HepG2 (cell line): ENCODE data around the gene TMEM80. TPM values are rescaled to one million over a fixed set of nuclear protein-coding genes. Genes with fewer than 3 reads are reported as not detected.

Experiments used
- ATAC-seq: fragments of 200-7000 bp; cut with Tn5 transposase; 3 replicates; pipeline ENCODE4 v1.9.1; 2020; ENCODE audit warnings: mild to moderate bottlenecking, moderate library complexity
- BruUV-seq: library from RNA; stranded (reverse); fragments of 400-500 nt; replicated peaks from 2 replicates; lab custom pipeline; 2021; lab: Mats Ljungman, UMichigan
- CTCF ChIA-PET: fragments of 300-600 bp; formaldehyde crosslinking; extraction: SDS; loops from one replicate; lab custom pipeline; 2021; ENCODE audit warnings: low total read pairs, inconsistent platforms, low intra/inter-chr PET ratio; lab: Yijun Ruan, JAX
- POLR2A ChIA-PET: fragments of 350-600 bp; sonication (Branson Sonifier 250); formaldehyde crosslinking; loops from one replicate; lab custom pipeline; 2020; ENCODE audit warnings: antibody characterized with exemption, inconsistent platforms; lab: Yijun Ruan, JAX
- DNase-seq: peaks from one replicate; pipeline ENCODE4 v3.0.0-alpha.2; 2015; ENCODE audit warnings: low spot score
- FAIRE-seq: peaks from 3 replicates; lab custom pipeline; 2011; peaks lifted over from hg19 to GRCh38; lab: Jason Lieb, UNC
- H2AFZ ChIP-seq: one replicate; pipeline ENCODE4 v1.6.1; 2011; ENCODE audit warnings: low read length, inconsistent platforms
- H3K27ac ChIP-seq: fragments of 300-600 bp; 3 replicates; pipeline ENCODE4 v1.8.0; 2011; ENCODE audit warnings: mixed run types, mild to moderate bottlenecking, mixed read lengths, low read length, inconsistent platforms; ENCODE audit not compliant: insufficient read depth; ENCODE audit errors: extremely low read length
- H3K27me3 ChIP-seq, 2 experiments: fragments of 200-600 bp in 1 of 2; 2 replicates in 1 of 2; 3 replicates in 1 of 2; pipeline versions ENCODE4 v1.6.0 to v1.8.0; 2011; ENCODE audit warnings: low read length in 2 of 2, mild to moderate bottlenecking in 2 of 2, moderate library complexity in 2 of 2, inconsistent platforms in 1 of 2; ENCODE audit not compliant: insufficient read depth in 2 of 2, control insufficient read depth in 1 of 2
- H3K36me3 ChIP-seq, 2 experiments: fragments of 200-600 bp in 1 of 2; replicated peaks in 1 of 2; 2 replicates in 1 of 2; 3 replicates in 1 of 2; pipeline versions ENCODE4 v1.5.1 to v1.8.0; 2011; ENCODE audit warnings: low read length in 2 of 2, inconsistent platforms in 1 of 2; ENCODE audit not compliant: insufficient read depth in 2 of 2, control insufficient read depth in 1 of 2
- H3K4me1 ChIP-seq: 2 replicates; pipeline ENCODE4 v1.5.1; 2012; ENCODE audit warnings: low read length, inconsistent platforms; ENCODE audit not compliant: insufficient read depth
- H3K4me2 ChIP-seq: 2 replicates; pipeline ENCODE4 v1.6.0; 2011; ENCODE audit warnings: low read depth, low read length, inconsistent platforms
- H3K4me3 ChIP-seq, 3 experiments: fragments of 200-600 bp in 1 of 3; sonication (generic), shearing (Covaris generic) in 1 of 3; replicated peaks in 1 of 3; 2 replicates each; pipeline ENCODE4 v1.5.1; 2011 to 2016; ENCODE audit warnings: low read length in 3 of 3, inconsistent platforms in 2 of 3, low read depth in 2 of 3, mild to moderate bottlenecking in 2 of 3, control low read depth in 1 of 3, mixed read lengths in 1 of 3; ENCODE audit not compliant: insufficient read depth in 1 of 3
- H3K79me2 ChIP-seq: one replicate; pipeline ENCODE4 v1.6.1; 2011; ENCODE audit warnings: low read length, inconsistent platforms; ENCODE audit not compliant: insufficient read depth
- H3K9ac ChIP-seq: 2 replicates; pipeline ENCODE4 v1.6.0; 2011; ENCODE audit warnings: mild to moderate bottlenecking, low read depth, low read length, inconsistent platforms; ENCODE audit not compliant: insufficient read depth
- H3K9me3 ChIP-seq: 2 replicates; pipeline ENCODE4 v1.5.1; 2012; ENCODE audit warnings: mild to moderate bottlenecking, low read length
- H4K20me1 ChIP-seq: 2 replicates; pipeline ENCODE4 v1.6.0; 2011; ENCODE audit warnings: inconsistent platforms, mild to moderate bottlenecking, low read length, moderate library complexity; ENCODE audit not compliant: insufficient read depth
- ARID5B ChIP-seq: IDR thresholded peaks from 2 replicates; pipeline ENCODE4 v1.4.0; 2020; ENCODE audit warnings: mild to moderate bottlenecking, missing genetic modification reagents
- FOXA3 ChIP-seq: IDR thresholded peaks from 2 replicates; pipeline ENCODE4 v1.6.1; 2016; ENCODE audit warnings: missing genetic modification reagents, missing compliant biosample characterization
- PLRG1 ChIP-seq: fragments of 450-650 bp; conservative IDR thresholded peaks from 2 replicates; pipeline ENCODE4 v1.6.1; 2016
- ZNF451 ChIP-seq: sonication (generic); formaldehyde crosslinking; IDR thresholded peaks from 2 replicates; pipeline ENCODE4 v1.5.0; 2020; ENCODE audit warnings: mild to moderate bottlenecking, missing genetic modification reagents
- ZNF558 ChIP-seq: sonication (generic); formaldehyde crosslinking; IDR thresholded peaks from 2 replicates; pipeline ENCODE4 v1.9.0; 2022; ENCODE audit warnings: mild to moderate bottlenecking, missing genetic modification reagents, borderline replicate concordance
- ZNF784 ChIP-seq: sonication (generic); formaldehyde crosslinking; IDR thresholded peaks from 2 replicates; pipeline ENCODE4 v1.5.1; 2020; ENCODE audit warnings: missing genetic modification reagents, mild to moderate bottlenecking, borderline replicate concordance
- WGBS: methylation state at CpG from one replicate; pipeline ENCODE4 v1.1.6; 2017; ENCODE audit warnings: low lambda C conversion rate; 5-methylcytosine and 5-hydroxymethylcytosine counted together
- in situ Hi-C: cut with HindIII; loops from 2 replicates; pipeline ENCODE4 v1.10.0; 2017; ENCODE audit warnings: low pct_unique_long_range_greater_than_20kb; ENCODE audit not compliant: extremely low pct_ligation_motif_present
- intact Hi-C: fragments of 100-400 bp; cut with micrococcal nuclease; formaldehyde crosslinking; loops from one replicate; pipeline ENCODE4 v1.10.0; 2022; ENCODE audit not compliant: unreplicated experiment
- polyA plus RNA-seq, 8 experiments: library from polyadenylated mRNA; depleted of rRNA in 3 of 8; stranded (reverse) in 7 of 8; unstranded in 1 of 8; fragments of >200 nt; fragmentation: Illumina TruSeq in 4 of 8; extraction: Trizol in 4 of 8; gene quantifications; 2 replicates each; pipeline versions ENCODE4 v1.2.1 to v1.2.3, GENCODE V29; 2011 to 2016; ENCODE audit warnings: low read depth in 4 of 8, missing spikeins in 1 of 8, mixed read lengths in 1 of 8; ENCODE audit not compliant: insufficient read depth in 1 of 8
- total RNA-seq, 5 experiments: library from RNA; depleted of rRNA; stranded (reverse); fragments of >200 nt; fragmentation: Illumina TruSeq; extraction: Trizol; gene quantifications; 2 replicates each; pipeline ENCODE4 v1.2.3, GENCODE V29; 2016; ENCODE audit warnings: low read depth in 1 of 5

The TMEM80 gene
- total and polyA plus RNA-seq, 2 of the 13 experiments (the other 11 are each of a cell fraction or from before 2014, with no cell fraction given), result 5.6 to 17.1 TPM

- DNase-seq (no peak), FAIRE-seq (no peak), ATAC-seq (no peak)
- intact Hi-C loops, result no loop called here
- WGBS, result 93% methylated on average over 18 of the region's 18 CpGs
- H4K20me1 ChIP-seq, result no peaks in the 10 kb centered on the region; the same call in 1 of the 2 replicates
- ChIA-PET POLR2A (no interaction called here), CTCF (no interaction called here)
- in situ Hi-C loops, result no loop called here
- no peak for TF ChIP-seq ZNF784 (CRISPR knock-in tag)
- no peak for TF ChIP-seq FOXA3 (CRISPR knock-in tag)
- no peak for TF ChIP-seq ARID5B (CRISPR knock-in tag)
- TF ChIP-seq ZNF451 (CRISPR knock-in tag), result no peak
- TF ChIP-seq PLRG1, result no peak
- no peak for TF ChIP-seq ZNF558 (CRISPR knock-in tag)
- H3K9me3 ChIP-seq, result no peaks in the 10 kb centered on the region
- H3K27me3 ChIP-seq, result no peaks in the 10 kb centered on the region; a peak in 1 of 5 replicates
- BruUV-seq, result no TSS peak
- H3K79me2 ChIP-seq, result peaks cover 39% of the 10 kb centered on the region
- peak overlapping the region; percentile 12; the same call in 1 of the 2 replicates for H3K4me2 ChIP-seq
- no peak overlapping the region for H2AFZ ChIP-seq
- no peak overlapping the region for H3K4me3 ChIP-seq
- peaks cover 32% of the 10 kb centered on the region for H3K4me1 ChIP-seq
- no peak overlapping the region for H3K9ac ChIP-seq
- H3K36me3 ChIP-seq, result peaks cover 18 to 40% of the 10 kb centered on the region in 2 experiments
- no peak overlapping the region for H3K27ac ChIP-seq
These were observed 3.7 kb upstream of the TMEM80 start for GRCh38 chr11:691710-692590.
